ENCODE measurements around the gene NAALADL2. TPM values are rescaled to one million over a fixed set of nuclear protein-coding genes. Genes with fewer than 3 reads are reported as not detected.

The NAALADL2 gene
- total and polyA plus RNA-seq, 2 of the 13 experiments (the other 11 are each of a cell fraction or from before 2014, with no cell fraction given) = 0.08 TPM; not detected in 1

- no peak for TF ChIP-seq ZBTB43 (CRISPR knock-in tag; conservative IDR thresholded peaks at IDR 0.05)
- TF ChIP-seq NBN (conservative IDR thresholded peaks at IDR 0.05) = no peak
Measured at GRCh38 chr3:175326041-175326440, 466.9 kb downstream of the NAALADL2 start (continued).

GRCh38 chr3:175329373-175329772 is 470.2 kb downstream of the NAALADL2 start:
- H3K79me2 ChIP-seq (ENCODE audit: insufficient read depth, low read length) = no peaks in the 10 kb centered on the region
- in situ Hi-C loops (cut with HindIII; ENCODE audit: extremely low pct_ligation_motif_present, low pct_unique_long_range_greater_than_20kb) (no loop called here), intact Hi-C loops (cut with micrococcal nuclease; ENCODE audit: unreplicated experiment) (no loop called here)
- no peaks in the 10 kb centered on the region for H4K20me1 ChIP-seq (ENCODE audit: insufficient read depth, low read length)
- H3K4me3 ChIP-seq (replicated peaks in 1 of 3; ENCODE audit: insufficient read depth in 1 of 3, low read depth in 2 of 3, low read length in 3 of 3) = no peak overlapping the region
- CTCF ChIA-PET (ENCODE audit: low intra/inter-chr PET ratio, low total read pairs) = no interaction called here
- H3K9ac ChIP-seq (ENCODE audit: insufficient read depth, low read depth, low read length) = no peak overlapping the region
- no peak for DNase-seq (ENCODE audit: low spot score)
- H3K4me1 ChIP-seq (ENCODE audit: insufficient read depth, low read length) = no peaks in the 10 kb centered on the region
- H2AFZ ChIP-seq (ENCODE audit: low read length) = no peak overlapping the region
- H3K36me3 ChIP-seq (replicated peaks in 1 of 2; ENCODE audit: control insufficient read depth in 1 of 2, insufficient read depth in 2 of 2, low read length in 2 of 2) = no peaks in the 10 kb centered on the region
- H3K9me3 ChIP-seq (ENCODE audit: low read length) = 0 out of 2 replicates have a peak, but pooled peaks cover 5% of the 10 kb centered on the region
- no peak for ATAC-seq
- FAIRE-seq = no peak
- no peak overlapping the region for H3K4me2 ChIP-seq (ENCODE audit: low read depth, low read length)
- no TSS peak for BruUV-seq (replicated peaks)
- WGBS (ENCODE audit: low lambda C conversion rate) = 0% methylated on average over 2 of the region's 2 CpGs
- POLR2A ChIA-PET = no interaction called here
- H3K27me3 ChIP-seq (ENCODE audit: control insufficient read depth in 1 of 2, insufficient read depth in 2 of 2, low read length in 2 of 2) = no peaks in the 10 kb centered on the region
- no peak overlapping the region for H3K27ac ChIP-seq (ENCODE audit: extremely low read length, insufficient read depth, low read length)
- TF ChIP-seq AHDC1 (CRISPR knock-in tag; IDR thresholded peaks at IDR 0.05; ENCODE audit: borderline replicate concordance) = no peak
- no peak for TF ChIP-seq ZNF75D (CRISPR knock-in tag; IDR thresholded peaks at IDR 0.05; ENCODE audit: borderline replicate concordance)
- TF ChIP-seq ZFP41 (CRISPR knock-in tag; IDR thresholded peaks at IDR 0.05; ENCODE audit: borderline replicate concordance) = no peak
- TF ChIP-seq RAD51 (IDR thresholded peaks at IDR 0.05; ENCODE audit: borderline replicate concordance) = no peak
- TF ChIP-seq ZNF710 (CRISPR knock-in tag; IDR thresholded peaks at IDR 0.05; ENCODE audit: borderline replicate concordance) = no peak
- TF ChIP-seq ARID4A (CRISPR knock-in tag; IDR thresholded peaks at IDR 0.05; ENCODE audit: borderline replicate concordance) = no peak
- no peak for TF ChIP-seq MEIS1 (CRISPR knock-in tag; IDR thresholded peaks at IDR 0.05; ENCODE audit: borderline replicate concordance)
